Stimulated activated naive CD8-positive, alpha-beta T cell treated with anti-CD3 and anti-CD28 coated beads, Interleukin-15, Interleukin-2, amounts not matched to agents 100 ng/mL and 50 ng/mL, for 24 hours (primary cell): ENCODE measurements around the gene C16orf92.

Source experiments
- H3K27ac Mint-ChIP-seq: one replicate; pipeline ENCODE4 v1.8.0; 2021; ENCODE audit warnings: mild to moderate bottlenecking, mixed read lengths
- H3K27me3 Mint-ChIP-seq: one replicate; pipeline ENCODE4 v1.8.0; 2021; ENCODE audit warnings: mixed read lengths
- H3K36me3 Mint-ChIP-seq: one replicate; pipeline ENCODE4 v1.8.0; 2021; ENCODE audit warnings: low read depth, mixed read lengths
- H3K4me1 Mint-ChIP-seq: one replicate; pipeline ENCODE4 v1.8.0; 2021; ENCODE audit warnings: low read depth, mixed read lengths
- H3K4me3 Mint-ChIP-seq: one replicate; pipeline ENCODE4 v1.8.0; 2021; ENCODE audit warnings: mild to moderate bottlenecking, mixed read lengths
- H3K9me3 Mint-ChIP-seq: one replicate; pipeline ENCODE4 v1.8.0; 2021; ENCODE audit warnings: mixed read lengths

The C16orf92 gene, protein sequence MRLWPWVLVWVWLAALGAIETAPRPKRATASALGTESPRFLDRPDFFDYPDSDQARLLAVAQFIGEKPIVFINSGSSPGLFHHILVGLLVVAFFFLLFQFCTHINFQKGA

DNA sequence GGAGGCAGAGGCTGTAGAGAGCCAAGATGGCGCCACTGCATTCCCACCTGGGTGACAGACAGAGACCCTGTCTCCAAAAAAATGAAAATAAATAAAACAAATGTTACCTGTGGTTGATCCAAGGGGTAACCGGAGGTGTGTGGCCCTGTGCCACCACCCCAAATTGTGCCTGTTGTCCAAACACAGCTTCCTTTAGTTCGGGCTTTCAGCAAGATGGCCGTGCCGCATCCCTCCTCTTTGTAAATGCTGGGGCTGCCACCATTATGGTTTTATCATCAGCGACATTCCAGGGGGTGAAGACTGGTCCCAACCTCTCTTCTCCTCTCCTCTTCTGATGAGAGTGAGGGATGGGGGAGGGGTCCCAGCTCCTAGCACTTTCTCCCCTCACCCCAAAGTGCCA, at the start of gene C16orf92:
TSS of gene C16orf92 (plus strand) at position 312 of the 400 bp plus-strand sequence. CDS start 143 bp downstream, outside the sequence.
- Mint-ChIP-seq H3K36me3 (no peaks in the 10 kb centered on the region), H3K4me3 (no peak within 1 kb of the TSS), H3K27ac (no peak within 1 kb of the TSS), H3K27me3 (peaks cover 19% of the 10 kb centered on the region), H3K9me3 (no peaks in the 10 kb centered on the region), H3K4me1 (peaks cover 14% of the 10 kb centered on the region)

DNA sequence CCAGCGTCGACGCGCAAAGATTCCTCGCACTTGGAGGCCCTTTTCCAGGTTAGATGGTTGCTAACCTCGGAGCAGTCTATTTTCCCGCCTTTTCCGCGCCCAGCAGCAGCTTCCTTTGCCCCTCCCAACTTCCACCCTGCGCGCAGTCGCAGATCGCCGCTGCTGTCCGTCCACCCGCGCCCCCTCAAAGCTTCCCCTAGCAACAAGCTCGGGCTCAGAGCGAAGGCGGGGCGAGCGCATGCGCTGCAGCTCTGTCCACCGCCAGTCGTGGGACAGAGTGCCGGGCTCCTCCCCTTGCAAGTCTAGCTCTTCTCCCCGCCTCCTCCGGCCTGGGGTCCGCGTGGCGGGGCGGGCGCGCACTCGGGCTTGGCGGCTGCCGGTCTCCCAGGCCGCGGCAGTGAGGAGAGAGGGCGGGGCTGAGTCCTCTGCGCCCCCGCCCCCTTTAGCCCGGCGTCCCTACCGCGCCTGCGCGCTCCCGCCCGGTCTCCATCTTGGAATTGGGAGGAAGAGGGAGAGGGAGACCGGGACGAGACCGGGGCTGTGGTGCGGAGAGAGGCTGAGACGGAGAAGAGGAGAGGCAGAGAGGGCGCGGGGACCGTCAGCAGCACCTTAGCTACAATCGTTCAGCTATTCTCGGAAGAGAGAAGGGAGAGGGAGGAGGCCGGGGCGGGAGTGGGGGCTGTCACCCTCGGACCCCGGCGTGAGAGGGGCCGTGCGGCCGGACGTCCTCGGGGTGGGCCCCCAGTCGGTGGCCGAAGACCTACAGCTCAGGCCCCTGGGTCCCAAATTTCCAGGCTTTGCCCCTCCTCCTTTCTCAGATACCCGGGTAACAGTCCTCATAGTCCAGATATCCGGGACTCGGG, 49.4 kb upstream of the C16orf92 start, which contains the start of gene TAOK2:
TSS of gene TAOK2 (plus strand) at position 485 of the 863 bp plus-strand sequence. CDS start 3,905 bp downstream, outside the sequence.
- Mint-ChIP-seq H3K9me3 (peaks cover 6% of the 10 kb centered on the region), H3K4me3 (peak within 1 kb of the TSS; percentile 91), H3K27ac (peak within 1 kb of the TSS; percentile 93), H3K4me1 (peaks cover 33% of the 10 kb centered on the region), H3K27me3 (no peaks in the 10 kb centered on the region), H3K36me3 (peaks cover 30% of the 10 kb centered on the region)

DNA sequence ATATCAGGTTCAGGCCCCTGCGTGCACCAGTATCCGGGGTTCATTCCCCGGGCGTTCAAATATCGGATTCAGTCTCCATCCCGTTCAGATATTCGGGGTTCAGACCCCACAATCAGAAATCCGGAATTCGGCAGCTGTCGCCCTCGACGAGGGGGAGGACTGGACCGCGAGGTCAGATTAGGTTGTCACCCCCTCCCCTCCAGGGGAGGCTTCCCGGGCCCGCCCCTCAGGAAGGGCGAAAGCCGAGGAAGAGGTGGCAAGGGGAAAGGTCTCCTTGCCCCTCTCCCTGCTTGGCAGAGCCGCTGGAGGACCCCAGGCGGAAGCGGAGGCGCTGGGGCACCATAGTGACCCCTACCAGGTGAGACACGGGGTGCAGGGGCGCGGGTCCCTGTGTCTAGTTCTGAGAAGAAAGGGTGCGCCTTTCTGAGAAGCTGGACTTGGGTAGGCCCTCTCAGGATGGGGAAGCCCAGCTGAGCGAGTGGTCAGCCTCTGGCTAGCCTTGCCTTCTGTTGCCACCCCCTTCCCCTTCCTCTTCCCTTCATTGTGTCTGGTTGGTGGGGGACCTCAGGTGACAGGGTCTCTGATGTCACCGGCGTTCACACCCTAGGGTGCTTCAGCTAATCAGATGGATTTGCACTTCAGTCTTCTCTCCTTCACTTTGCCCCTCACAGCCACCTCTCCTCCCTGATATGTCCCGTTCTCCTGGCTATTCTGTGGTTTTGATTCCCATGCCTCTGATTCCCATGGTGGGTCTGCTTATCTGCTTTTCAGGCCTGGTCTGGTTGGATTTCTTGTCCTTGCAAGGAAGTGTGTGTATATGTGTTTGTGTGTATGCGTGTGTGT, 48.5 kb upstream of the C16orf92 start:
- Mint-ChIP-seq H3K27ac (peak overlapping the region; percentile 93), H3K36me3 (peaks cover 34% of the 10 kb centered on the region), H3K27me3 (no peaks in the 10 kb centered on the region), H3K9me3 (peaks cover 6% of the 10 kb centered on the region), H3K4me3 (peak overlapping the region; percentile 91), H3K4me1 (peaks cover 33% of the 10 kb centered on the region)

DNA sequence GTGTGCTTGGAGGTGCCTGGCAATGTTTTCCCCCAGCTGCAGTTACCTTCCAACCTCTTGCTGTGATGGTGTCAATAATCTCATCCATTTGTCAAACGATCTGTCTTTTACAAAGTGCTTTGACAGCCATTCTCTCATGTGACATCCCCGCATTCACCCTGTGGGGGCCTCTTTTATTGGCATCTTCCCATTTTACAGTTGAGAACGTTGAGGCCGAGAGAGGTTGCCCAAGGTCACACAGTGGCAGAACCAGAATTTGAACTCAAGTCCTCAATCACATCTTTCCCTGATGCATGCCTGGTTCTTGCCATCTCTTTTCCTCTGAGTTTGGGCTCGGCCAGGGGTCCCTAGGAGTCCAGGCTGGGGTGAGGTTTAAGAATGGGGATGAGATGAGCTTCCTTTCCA, 47.9 kb upstream of the C16orf92 start:
- Mint-ChIP-seq H3K36me3 (peaks cover 35% of the 10 kb centered on the region), H3K27ac (peak overlapping the region; percentile 93), H3K4me3 (peak overlapping the region; percentile 91), H3K27me3 (no peaks in the 10 kb centered on the region), H3K4me1 (peaks cover 33% of the 10 kb centered on the region), H3K9me3 (peaks cover 6% of the 10 kb centered on the region)

DNA sequence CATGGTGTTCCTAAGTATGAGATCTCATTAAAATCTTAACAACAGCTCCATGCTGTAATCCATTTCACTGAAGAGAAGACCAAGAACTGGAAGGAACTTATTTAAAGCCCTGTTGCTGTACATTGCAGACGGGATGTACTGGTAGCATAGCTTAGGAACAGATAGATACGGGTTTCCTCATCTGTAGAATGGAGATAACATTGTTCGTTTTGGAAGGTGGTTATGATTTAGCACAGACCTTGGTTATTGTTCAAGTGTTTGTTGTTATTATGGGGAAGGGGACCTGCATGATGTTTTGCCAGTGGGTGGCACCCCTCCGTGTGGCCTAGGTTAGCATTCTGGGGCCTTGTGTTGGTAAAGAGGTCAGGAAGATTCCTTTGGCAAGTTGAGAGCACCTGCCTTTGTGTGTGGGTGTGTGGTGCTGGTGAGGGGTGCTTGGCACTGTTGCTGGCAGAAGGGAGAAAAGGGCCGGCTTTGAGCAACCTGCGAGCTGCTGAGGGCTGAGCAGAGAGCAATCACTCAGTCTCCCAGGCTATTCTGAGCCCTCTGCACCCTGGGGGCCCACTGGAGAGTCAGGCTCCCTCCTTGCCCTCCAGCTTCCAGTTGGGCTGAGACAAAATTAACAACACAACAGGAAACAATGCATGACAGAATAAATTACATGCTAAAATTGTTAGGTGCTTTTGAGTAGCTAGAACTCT, 47.0 kb upstream of the C16orf92 start:
- Mint-ChIP-seq H3K27ac (peak overlapping the region; percentile 53), H3K9me3 (peaks cover 6% of the 10 kb centered on the region), H3K36me3 (peaks cover 41% of the 10 kb centered on the region), H3K4me3 (peak overlapping the region; percentile 91), H3K4me1 (peaks cover 33% of the 10 kb centered on the region), H3K27me3 (no peaks in the 10 kb centered on the region)

DNA sequence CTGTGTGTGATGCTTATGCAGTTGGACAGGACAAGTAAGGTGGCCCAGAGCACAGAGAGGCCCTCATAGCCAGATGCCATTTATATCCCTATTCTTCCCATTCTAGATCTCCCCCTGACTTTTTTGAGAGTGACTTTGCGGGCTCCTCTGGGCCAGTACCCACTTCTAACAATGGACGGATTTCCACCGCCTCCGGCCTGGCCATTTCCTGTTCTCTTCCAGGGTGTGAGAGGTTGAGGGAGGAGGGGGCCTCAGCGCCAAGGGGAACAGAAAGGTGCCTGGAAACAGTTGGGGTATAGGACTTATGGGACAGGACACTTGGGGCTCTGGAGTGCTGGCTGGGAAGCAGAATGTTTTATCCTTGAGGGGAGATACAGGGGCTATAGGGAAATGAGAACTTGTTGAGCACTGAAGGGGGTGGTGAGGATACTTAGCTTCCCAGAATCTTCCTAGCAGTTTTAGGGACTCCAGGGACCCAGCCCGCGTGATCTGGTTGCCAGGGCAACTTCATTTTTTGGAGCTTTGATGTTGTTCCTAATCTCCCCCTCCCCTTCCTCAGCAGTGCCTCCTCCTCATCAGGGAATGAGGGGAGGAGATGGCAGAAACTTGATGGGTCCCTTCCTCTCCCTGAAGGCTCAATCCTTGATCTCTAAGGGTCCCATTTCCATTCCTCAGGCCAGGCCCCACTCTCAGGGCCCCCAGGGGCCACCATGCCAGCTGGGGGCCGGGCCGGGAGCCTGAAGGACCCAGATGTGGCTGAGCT, 45.8 kb upstream of the C16orf92 start:
- Mint-ChIP-seq H3K27me3 (no peaks in the 10 kb centered on the region), H3K4me1 (peaks cover 33% of the 10 kb centered on the region), H3K27ac (no peak overlapping the region), H3K9me3 (peaks cover 6% of the 10 kb centered on the region), H3K4me3 (no peak overlapping the region), H3K36me3 (peaks cover 43% of the 10 kb centered on the region)

DNA sequence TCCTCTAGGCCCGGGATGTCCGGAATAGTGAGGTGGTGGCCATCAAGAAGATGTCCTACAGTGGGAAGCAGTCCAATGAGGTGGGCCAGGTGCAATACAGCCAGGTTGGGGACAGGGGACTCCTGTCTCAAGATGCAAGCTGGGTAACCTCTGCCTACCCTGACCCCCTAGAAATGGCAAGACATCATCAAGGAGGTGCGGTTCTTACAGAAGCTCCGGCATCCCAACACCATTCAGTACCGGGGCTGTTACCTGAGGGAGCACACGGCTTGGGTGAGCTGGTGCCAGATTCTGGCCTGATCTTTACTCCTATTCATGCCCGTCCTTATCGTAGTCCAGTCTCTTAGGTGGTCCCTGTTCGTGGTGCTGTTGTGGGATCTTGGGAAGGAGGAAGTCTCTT, 44.9 kb upstream of the C16orf92 start:
- Mint-ChIP-seq H3K4me3 (no peak overlapping the region), H3K27ac (peak overlapping the region; percentile 41), H3K4me1 (peaks cover 29% of the 10 kb centered on the region), H3K9me3 (peaks cover 2% of the 10 kb centered on the region), H3K27me3 (no peaks in the 10 kb centered on the region), H3K36me3 (peaks cover 41% of the 10 kb centered on the region)

DNA sequence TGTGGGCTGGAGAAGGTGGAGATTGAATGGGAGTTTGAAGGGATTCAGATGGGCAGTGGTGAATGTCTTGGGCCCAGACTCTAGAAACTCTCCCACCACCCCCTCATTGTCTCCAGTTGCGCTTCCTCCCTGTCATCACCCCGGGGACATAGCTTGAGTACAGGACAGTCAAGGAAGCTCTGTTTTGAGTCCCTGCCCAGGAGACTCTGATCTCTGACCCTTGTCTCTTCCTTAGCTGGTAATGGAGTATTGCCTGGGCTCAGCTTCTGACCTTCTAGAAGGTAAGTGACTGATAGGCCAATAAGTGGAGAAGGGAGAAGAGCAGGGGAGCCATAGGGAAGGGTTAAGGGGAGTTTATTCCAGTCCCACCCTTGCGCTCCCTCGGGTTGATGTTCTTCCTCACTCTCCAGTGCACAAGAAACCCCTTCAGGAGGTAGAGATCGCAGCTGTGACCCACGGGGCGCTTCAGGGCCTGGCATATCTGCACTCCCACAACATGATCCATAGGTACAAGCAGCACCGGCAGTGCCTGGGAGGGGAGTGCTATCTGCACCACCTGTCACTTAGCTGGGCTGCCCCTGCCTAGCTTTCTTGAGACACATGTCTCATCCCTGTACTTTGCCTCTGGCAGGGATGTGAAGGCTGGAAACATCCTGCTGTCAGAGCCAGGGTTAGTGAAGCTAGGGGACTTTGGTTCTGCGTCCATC, 44.3 kb upstream of the C16orf92 start:
- Mint-ChIP-seq H3K36me3 (peaks cover 44% of the 10 kb centered on the region), H3K9me3 (no peaks in the 10 kb centered on the region), H3K27me3 (no peaks in the 10 kb centered on the region), H3K4me3 (no peak overlapping the region), H3K4me1 (peaks cover 24% of the 10 kb centered on the region), H3K27ac (peak overlapping the region; percentile 41)

DNA sequence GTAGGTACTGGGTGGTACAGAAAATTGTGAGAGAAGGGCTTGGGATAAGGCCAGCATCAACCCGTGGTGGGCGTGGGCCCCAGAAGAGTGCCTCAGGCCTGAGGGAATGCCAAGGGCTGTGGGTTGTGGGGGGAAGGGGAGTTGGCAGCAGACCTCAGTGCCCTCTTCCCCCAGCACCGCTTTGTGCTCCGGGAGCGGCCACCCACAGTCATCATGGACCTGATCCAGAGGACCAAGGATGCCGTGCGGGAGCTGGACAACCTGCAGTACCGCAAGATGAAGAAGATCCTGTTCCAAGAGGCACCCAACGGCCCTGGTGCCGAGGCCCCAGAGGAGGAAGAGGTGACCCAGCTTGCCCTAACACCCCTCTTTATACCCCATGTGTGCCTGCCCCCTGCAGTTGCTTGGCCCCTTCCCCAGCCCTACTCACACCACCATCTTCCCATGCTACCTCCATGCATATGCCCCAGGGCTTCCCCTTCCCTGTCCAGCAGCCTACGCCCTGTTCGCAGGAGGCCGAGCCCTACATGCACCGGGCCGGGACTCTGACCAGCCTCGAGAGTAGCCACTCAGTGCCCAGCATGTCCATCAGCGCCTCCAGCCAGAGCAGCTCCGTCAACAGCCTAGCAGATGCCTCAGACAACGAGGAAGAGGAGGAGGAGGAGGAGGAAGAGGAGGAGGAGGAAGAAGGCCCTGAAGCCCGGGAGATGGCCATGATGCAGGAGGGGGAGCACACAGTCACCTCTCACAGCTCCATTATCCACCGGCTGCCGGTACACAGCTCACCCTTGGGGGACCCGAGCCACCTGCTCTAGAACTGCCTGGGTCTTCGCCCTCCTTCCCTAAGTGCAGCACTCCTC, 40.2 kb upstream of the C16orf92 start:
- Mint-ChIP-seq H3K27ac (no peak overlapping the region), H3K4me1 (no peaks in the 10 kb centered on the region), H3K27me3 (no peaks in the 10 kb centered on the region), H3K4me3 (no peak overlapping the region), H3K36me3 (peaks cover 66% of the 10 kb centered on the region), H3K9me3 (no peaks in the 10 kb centered on the region)

DNA sequence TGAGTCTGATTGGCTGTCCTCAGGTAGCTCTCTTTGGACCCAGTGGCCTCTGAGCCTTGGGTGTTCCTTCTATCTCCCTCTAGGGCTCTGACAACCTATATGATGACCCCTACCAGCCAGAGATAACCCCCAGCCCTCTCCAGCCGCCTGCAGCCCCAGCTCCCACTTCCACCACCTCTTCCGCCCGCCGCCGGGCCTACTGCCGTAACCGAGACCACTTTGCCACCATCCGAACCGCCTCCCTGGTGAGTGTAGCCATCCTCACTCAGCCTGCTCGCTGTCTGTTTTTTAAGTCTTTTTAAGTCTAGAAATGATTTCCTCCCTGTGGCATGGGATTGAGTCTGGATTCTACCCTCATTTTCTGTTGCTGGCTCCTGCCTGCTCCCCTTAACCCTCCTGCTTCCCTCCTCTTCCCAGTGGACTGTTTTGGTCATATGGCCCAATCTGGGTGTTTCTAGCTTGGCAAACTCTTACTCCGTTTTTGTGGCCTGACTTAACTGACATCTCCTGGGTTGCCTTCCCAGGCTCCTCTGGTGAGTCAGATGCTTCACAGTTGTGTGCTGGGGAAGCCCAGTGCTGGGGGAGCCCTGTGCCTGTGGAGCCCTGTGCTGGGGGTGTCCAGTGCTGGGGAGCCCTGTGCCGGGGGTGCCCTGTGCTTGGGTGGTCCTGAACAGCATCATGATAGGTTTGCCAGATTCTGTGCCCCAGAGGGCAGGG, 39.4 kb upstream of the C16orf92 start:
- no peaks in the 10 kb centered on the region for H3K4me1 Mint-ChIP-seq
- H3K36me3 Mint-ChIP-seq, result peaks cover 70% of the 10 kb centered on the region
- H3K4me3 Mint-ChIP-seq, result no peak overlapping the region
- H3K9me3 Mint-ChIP-seq, result no peaks in the 10 kb centered on the region
- no peak overlapping the region for H3K27ac Mint-ChIP-seq
- H3K27me3 Mint-ChIP-seq, result no peaks in the 10 kb centered on the region

DNA sequence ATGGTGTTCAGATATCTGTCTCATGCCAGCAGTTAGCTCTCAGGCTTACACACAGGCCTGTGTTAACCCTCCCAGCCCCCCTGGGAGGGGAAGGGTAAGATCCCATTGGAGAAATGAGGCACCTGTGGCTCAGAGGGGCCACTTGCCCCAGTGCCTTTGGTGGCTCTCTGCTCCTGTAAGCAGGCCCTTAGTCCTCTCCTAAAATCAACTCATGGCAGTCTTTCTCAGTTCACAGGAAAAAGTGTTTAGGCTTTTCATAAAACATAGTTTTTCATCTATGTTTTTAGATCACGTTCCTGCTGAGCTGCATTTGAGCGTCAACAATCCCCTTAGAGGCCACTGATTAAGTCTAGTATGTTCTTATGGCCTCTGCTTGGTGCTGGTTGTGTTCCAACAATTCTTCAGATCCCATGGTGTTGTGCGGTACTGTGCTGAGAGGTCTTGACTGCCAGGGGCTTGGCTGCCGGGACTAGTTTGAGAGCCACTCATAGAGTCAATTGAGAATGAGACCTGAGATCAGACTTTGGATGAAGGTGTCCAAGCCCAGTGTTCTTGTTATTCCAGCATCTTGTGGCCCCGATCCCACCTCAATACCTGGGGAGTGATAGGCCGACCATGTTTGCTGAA, 38.7 kb upstream of the C16orf92 start:
- Mint-ChIP-seq H3K27me3 (no peaks in the 10 kb centered on the region), H3K4me3 (no peak overlapping the region), H3K27ac (no peak overlapping the region), H3K4me1 (no peaks in the 10 kb centered on the region), H3K36me3 (peaks cover 66% of the 10 kb centered on the region), H3K9me3 (no peaks in the 10 kb centered on the region)

DNA sequence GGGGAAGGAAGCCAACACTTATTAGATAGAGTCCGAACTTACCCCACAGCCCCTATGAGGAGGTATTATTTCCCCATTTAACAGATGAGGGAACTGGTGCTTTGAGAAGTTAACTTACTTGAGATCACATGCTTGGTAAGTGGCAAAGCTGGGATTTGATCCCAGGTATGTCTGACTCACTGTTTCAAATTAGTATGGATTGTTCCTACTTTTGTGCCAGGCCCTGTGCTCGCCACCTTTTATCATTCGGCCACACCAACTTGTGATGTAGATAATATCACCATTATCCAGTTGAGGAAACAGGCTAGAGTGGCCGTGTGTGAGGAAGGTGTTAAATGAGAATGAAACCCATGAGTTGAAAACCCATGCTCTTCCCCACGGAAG, 38.2 kb upstream of the C16orf92 start:
- H3K27ac Mint-ChIP-seq, result no peak overlapping the region
- no peaks in the 10 kb centered on the region for H3K9me3 Mint-ChIP-seq
- H3K27me3 Mint-ChIP-seq, result no peaks in the 10 kb centered on the region
- H3K4me3 Mint-ChIP-seq, result no peak overlapping the region
- H3K4me1 Mint-ChIP-seq, result no peaks in the 10 kb centered on the region
- H3K36me3 Mint-ChIP-seq, result peaks cover 65% of the 10 kb centered on the region
